Gastroesophageal sphincter (tissue), 4 donors: ENCODE data around the gene METRNL. TPM values are rescaled to one million over a fixed set of nuclear protein-coding genes. Genes with fewer than 3 reads are reported as not detected.
"Not testable (repeated sequence)": the region's sequence is repeated elsewhere in the genome, so short reads cannot be mapped to it uniquely, and the experiment has no call there.

Experiments
- ATAC-seq: fragments of 150-250 bp; one replicate; pipeline ENCODE4 v1.9.1; 2016; ENCODE audit warnings: mild to moderate bottlenecking, moderate library complexity
- H3K27ac ChIP-seq, 4 donors: fragments of 200-600 bp; sonication (generic) in 3 of 4; 1 replicate in 3 of 4; 2 replicates in 1 of 4; pipeline ENCODE4 v1.5.1; 2016 to 2019
- H3K27me3 ChIP-seq: fragments of 200-600 bp; sonication (generic); one replicate; pipeline ENCODE4 v1.5.1; 2019
- H3K36me3 ChIP-seq, 2 donors: fragments of 200-600 bp; sonication (generic); one replicate each; pipeline ENCODE4 v1.5.1; 2019; ENCODE audit warnings: control low read depth in 1 of 2
- H3K4me1 ChIP-seq, 3 donors: fragments of 200-600 bp; sonication (generic); 1 replicate in 2 of 3; 2 replicates in 1 of 3; pipeline ENCODE4 v1.5.1; 2016 to 2019; ENCODE audit warnings: control low read depth in 2 of 3
- H3K4me3 ChIP-seq, 2 donors: fragments of 200-600 bp; sonication (generic); one replicate each; pipeline ENCODE4 v1.5.1; 2019; ENCODE audit warnings: mild to moderate bottlenecking in 1 of 2, moderate library complexity in 1 of 2
- H3K9me3 ChIP-seq, 3 donors: fragments of 200-600 bp; sonication (generic); one replicate each; pipeline ENCODE4 v1.5.1; 2017 to 2019; ENCODE audit warnings: control low read depth in 2 of 3
- EP300 ChIP-seq: sonication (generic); formaldehyde crosslinking; IDR thresholded peaks from one replicate; pipeline ENCODE4 v1.6.1; 2017; ENCODE audit warnings: antibody characterized with exemption, mild to moderate bottlenecking
- POLR2A ChIP-seq, 2 donors: fragments of 450-650 bp; IDR thresholded peaks; one replicate each; pipeline ENCODE4 v1.6.1; 2017; ENCODE audit warnings: antibody characterized with exemption in 2 of 2, mild to moderate bottlenecking in 2 of 2, moderate library complexity in 1 of 2
- POLR2AphosphoS5 ChIP-seq: sonication (generic); formaldehyde crosslinking; IDR thresholded peaks from one replicate; pipeline ENCODE4 v1.6.1; 2017; ENCODE audit warnings: antibody characterized with exemption
- WGBS, 2 donors: methylation state at CpG; one replicate each; pipeline ENCODE4 v1.1.5; 2018; ENCODE audit warnings: low coverage in 1 of 2; 5-methylcytosine and 5-hydroxymethylcytosine counted together
- total RNA-seq, 4 donors: library from RNA; depleted of rRNA; stranded (reverse); fragments of >200 nt; gene quantifications; one replicate each; pipeline ENCODE4 v1.1.0, GENCODE V29; 2016
- TF ChIP-seq, protein P1 (sequence below), 4 experiments: fragments of 200-600 bp in 2 of 4; fragments of 450-650 bp in 2 of 4; sonication (generic) in 1 of 4; IDR thresholded peaks; one replicate each; pipeline ENCODE4 v1.5.1; 2017 to 2019; ENCODE audit warnings: antibody characterized with exemption in 4 of 4, mild to moderate bottlenecking in 2 of 4, moderate library complexity in 2 of 4

METRNL gene
- total RNA-seq, 4 donors from 2014 or later: 41.1 to 82.6 (median 66.3) TPM

- TF ChIP-seq EP300 (no peak), POLR2AphosphoS5 (no peak), POLR2A (IDR thresholded peaks at IDR 0.05) (no peak)
- TF ChIP-seq, protein P1, sequence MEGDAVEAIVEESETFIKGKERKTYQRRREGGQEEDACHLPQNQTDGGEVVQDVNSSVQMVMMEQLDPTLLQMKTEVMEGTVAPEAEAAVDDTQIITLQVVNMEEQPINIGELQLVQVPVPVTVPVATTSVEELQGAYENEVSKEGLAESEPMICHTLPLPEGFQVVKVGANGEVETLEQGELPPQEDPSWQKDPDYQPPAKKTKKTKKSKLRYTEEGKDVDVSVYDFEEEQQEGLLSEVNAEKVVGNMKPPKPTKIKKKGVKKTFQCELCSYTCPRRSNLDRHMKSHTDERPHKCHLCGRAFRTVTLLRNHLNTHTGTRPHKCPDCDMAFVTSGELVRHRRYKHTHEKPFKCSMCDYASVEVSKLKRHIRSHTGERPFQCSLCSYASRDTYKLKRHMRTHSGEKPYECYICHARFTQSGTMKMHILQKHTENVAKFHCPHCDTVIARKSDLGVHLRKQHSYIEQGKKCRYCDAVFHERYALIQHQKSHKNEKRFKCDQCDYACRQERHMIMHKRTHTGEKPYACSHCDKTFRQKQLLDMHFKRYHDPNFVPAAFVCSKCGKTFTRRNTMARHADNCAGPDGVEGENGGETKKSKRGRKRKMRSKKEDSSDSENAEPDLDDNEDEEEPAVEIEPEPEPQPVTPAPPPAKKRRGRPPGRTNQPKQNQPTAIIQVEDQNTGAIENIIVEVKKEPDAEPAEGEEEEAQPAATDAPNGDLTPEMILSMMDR (IDR thresholded peaks at IDR 0.05): no peak
- peak overlapping the region in 3 of 4 donors; percentile 55 to 88 (median 86) for H3K27ac ChIP-seq
- no peaks in the 10 kb centered on the region for H3K27me3 ChIP-seq
- H3K4me3 ChIP-seq: no peak overlapping the region
- no peak for ATAC-seq
- 50 to 51% methylated on average over 1 to 3 of the region's 15 CpGs for WGBS, 2 donors
- H3K36me3 ChIP-seq: no peaks in the 10 kb centered on the region
- peaks cover 0 to 40% (median 13%) of the 10 kb centered on the region in 3 donors for H3K4me1 ChIP-seq
- no peaks in the 10 kb centered on the region for H3K9me3 ChIP-seq
Measured at GRCh38 chr17:83053021-83053681, 26.3 kb upstream of the METRNL start.

DNA sequence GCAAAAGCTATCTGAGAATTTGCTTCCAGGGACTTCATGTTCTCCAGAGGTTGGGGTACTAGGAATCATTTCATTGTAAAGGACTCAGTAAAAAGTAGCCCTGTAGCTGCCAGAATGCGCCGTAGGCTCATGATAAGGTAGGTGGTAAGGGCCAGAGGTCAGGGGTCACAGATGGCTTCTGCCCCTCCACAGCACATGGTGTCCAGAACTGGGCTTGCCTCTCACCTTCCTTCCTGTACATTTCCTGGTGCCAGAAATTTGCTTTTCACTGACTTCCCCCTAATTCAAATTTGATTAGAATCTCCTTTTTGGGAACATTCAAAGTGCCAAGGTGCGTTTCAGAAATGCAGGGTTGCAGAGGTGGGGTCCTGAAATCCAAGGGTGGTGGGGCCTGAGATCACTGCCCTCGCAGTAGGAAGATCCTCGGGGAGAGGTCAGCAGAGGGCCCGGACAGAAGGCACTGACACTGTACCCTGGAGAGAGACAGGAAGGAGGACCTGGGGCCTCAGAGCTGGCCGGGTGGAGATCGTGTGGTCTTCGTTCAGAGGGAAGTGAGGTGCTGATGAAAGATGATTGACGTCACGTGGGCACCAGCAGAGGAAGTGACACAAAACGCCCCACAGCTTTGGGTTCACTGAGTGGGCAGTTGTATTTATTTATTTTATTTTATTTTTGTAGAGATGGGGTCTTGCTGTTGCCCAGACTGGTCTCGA, 25.5 kb upstream of the METRNL start:
- 67 to 71% methylated on average over 2 to 10 of the region's 13 CpGs for WGBS, 2 donors

GRCh38 chr17:83054518-83055125, 24.8 kb upstream of the METRNL start:
- Histone ChIP-seq H3K4me1 (peaks cover 0 to 40% (median 13%) of the 10 kb centered on the region in 3 donors), H3K9me3 (no peaks in the 10 kb centered on the region), H3K36me3 (no peaks in the 10 kb centered on the region), H3K4me3 (no peak overlapping the region), H3K27ac (peak overlapping the region in 2 of 4 donors; percentile 12 to 88), H3K27me3 (no peaks in the 10 kb centered on the region)
- no peak for ATAC-seq
- TF ChIP-seq EP300: no peak
- no peak for TF ChIP-seq POLR2A (IDR thresholded peaks at IDR 0.05)
- TF ChIP-seq, protein P1 (IDR thresholded peaks at IDR 0.05): no peak
- TF ChIP-seq POLR2AphosphoS5: no peak
- WGBS, 2 donors: 90 to 94% methylated on average over 2 to 8 of the region's 13 CpGs

More for the DNA sequence above, 25.5 kb upstream of the METRNL start:
- Histone ChIP-seq H3K27ac (peak overlapping the region in 3 of 4 donors; percentile 55 to 88 (median 86)), H3K9me3 (no peaks in the 10 kb centered on the region), H3K4me3 (no peak overlapping the region), H3K27me3 (no peaks in the 10 kb centered on the region), H3K36me3 (no peaks in the 10 kb centered on the region), H3K4me1 (peaks cover 0 to 40% (median 13%) of the 10 kb centered on the region in 3 donors)
- ATAC-seq: no peak
- TF ChIP-seq EP300 (no peak), POLR2AphosphoS5 (no peak), POLR2A (IDR thresholded peaks at IDR 0.05) (no peak)
- TF ChIP-seq, protein P1 (IDR thresholded peaks at IDR 0.05): no peak

GRCh38 chr17:83055176-83055575, 24.2 kb upstream of the METRNL start:
- ATAC-seq, H3K9me3 ChIP-seq, H3K27ac ChIP-seq, H3K36me3 ChIP-seq, H3K27me3 ChIP-seq, H3K4me3 ChIP-seq: not testable (repeated sequence)
- H3K4me1 ChIP-seq: peaks cover 0 to 40% (median 13%) of the 10 kb centered on the region in 3 donors
- 96% methylated on average over 4 of the region's 25 CpGs; no CpG with 5 or more reads in 1 of the 2 donors for WGBS, 2 donors

DNA sequence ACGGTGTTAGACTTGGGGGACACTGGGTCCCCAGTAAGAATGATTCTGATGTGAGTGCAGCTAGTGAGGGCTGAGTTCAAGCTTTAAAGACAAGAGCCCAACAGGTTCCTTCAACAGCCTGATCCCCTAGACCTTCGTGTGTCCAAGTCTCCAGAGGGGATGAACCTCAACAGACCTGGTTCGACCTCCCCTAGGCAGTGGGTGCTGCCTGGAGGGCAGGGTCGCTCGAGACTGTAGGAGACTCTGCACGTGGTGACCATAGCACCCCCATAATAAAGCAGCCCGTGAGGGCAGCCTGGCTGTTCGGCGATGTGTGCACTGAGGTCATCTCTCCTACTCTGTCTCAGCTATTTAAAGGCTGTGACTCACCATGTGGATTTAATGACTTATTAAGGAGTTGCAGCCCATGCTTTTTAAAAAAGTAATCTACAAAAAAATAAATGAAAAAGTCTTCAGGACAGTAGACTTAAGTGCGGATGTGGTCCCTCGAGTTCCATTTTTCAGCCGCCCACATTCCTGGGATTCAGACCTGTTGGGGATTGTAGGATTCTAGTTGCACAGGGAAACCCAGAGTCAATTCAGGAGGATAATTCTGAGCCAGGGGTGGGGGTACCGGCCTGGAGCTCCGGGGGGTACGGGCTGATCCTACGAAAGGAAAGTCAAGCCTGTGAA, 23.4 kb upstream of the METRNL start:
- H3K36me3 ChIP-seq: no peaks in the 10 kb centered on the region
- H3K4me1 ChIP-seq: peaks cover 0 to 36% (median 10%) of the 10 kb centered on the region in 3 donors
- H3K27ac ChIP-seq: peak overlapping the region in 2 of 4 donors; percentile 36 to 42
- H3K4me3 ChIP-seq: no peak overlapping the region
- peak; percentile 6 for TF ChIP-seq POLR2AphosphoS5
- TF ChIP-seq, protein P1 (IDR thresholded peaks at IDR 0.05): no peak
- H3K27me3 ChIP-seq: no peaks in the 10 kb centered on the region
- WGBS, 2 donors: 18 to 47% methylated on average over 6 to 11 of the region's 16 CpGs
- ATAC-seq: no peak
- H3K9me3 ChIP-seq: no peaks in the 10 kb centered on the region
